GM10266 (cell line): ENCODE data around the gene EMC1.

Experiments
- DNase-seq: peaks from one replicate; pipeline ENCODE4 v3.0.0; 2012; ENCODE audit errors: extremely low spot score
- TF ChIP-seq, protein P1 (sequence below): IDR thresholded peaks from 2 replicates; pipeline ENCODE4 v1.5.1; 2012; ENCODE audit warnings: mild to moderate bottlenecking, low read depth; ENCODE audit not compliant: control insufficient read depth, insufficient read depth; ENCODE audit errors: missing control alignments

EMC1 gene

GRCh38 chr1:19206947-19207346, 44.4 kb downstream of the EMC1 start:
- TF ChIP-seq, protein P1, sequence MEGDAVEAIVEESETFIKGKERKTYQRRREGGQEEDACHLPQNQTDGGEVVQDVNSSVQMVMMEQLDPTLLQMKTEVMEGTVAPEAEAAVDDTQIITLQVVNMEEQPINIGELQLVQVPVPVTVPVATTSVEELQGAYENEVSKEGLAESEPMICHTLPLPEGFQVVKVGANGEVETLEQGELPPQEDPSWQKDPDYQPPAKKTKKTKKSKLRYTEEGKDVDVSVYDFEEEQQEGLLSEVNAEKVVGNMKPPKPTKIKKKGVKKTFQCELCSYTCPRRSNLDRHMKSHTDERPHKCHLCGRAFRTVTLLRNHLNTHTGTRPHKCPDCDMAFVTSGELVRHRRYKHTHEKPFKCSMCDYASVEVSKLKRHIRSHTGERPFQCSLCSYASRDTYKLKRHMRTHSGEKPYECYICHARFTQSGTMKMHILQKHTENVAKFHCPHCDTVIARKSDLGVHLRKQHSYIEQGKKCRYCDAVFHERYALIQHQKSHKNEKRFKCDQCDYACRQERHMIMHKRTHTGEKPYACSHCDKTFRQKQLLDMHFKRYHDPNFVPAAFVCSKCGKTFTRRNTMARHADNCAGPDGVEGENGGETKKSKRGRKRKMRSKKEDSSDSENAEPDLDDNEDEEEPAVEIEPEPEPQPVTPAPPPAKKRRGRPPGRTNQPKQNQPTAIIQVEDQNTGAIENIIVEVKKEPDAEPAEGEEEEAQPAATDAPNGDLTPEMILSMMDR = no peak
- no peak for DNase-seq

DNA sequence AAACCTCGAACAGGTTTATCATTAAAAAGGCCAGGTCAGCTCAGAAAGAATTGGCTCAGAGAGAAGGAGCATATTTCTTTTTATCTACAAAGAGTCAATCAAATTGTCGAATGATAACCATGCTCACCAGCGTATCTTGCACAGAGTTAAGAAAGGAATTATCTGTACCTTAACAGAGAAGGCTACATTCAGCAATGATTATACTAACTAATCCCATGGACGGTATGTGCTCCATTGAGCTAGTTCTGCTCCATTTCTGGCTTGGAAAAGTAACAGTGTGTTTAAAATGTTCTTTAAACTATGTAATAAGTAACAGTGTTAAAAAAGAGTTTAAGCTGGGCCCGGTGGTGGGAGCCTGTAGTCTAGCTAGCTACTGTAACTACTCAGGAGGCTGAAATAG, 45.5 kb downstream of the EMC1 start:
- DNase-seq = no peak
- TF ChIP-seq, protein P1 = no peak

- TF ChIP-seq, protein P1 = no peak
- DNase-seq = peak; percentile 49
Measured at GRCh38 chr1:19205403-19205802, 45.9 kb downstream of the EMC1 start.

DNA sequence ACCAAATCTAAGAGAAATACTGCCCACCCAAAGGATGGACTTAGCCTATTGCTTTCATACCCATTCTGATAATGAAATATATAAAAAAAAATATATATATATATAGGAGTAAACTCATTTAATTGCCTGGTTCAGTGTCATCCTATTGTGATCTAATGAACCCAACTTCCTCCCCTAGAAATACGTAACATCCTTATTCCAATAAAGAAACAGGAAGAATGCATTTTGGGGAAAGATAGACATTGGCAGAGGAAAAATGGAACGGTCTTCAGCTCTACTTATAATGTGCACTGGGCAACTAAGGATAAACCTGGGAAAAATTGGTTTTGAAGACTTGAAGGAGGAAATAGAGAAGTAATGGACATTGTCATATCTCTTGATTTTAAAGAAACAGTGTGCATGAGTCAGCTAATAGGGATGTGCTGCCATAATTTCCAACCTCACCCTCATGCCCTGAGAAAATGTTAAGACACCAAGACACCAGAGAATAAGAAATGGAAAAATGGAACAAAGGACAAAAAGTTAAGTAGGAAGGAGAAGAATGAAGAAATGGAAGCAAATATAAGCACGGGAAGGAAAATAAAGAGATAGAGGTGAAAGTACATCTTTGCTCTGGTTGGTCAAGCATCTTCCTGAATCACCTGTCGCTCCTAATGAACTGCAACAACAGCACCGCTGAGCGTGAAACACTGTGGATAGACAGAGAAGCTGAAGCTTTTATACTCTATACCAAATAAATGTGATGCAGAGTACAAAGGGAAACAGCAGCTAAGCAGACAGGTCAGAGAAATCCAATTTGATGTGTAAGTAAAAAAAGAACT, 46.7 kb downstream of the EMC1 start:
- TF ChIP-seq, protein P1 = no peak
- no peak for DNase-seq

- TF ChIP-seq, protein P1 = no peak
- no peak for DNase-seq
Measured at GRCh38 chr1:19203440-19203839, 47.9 kb downstream of the EMC1 start.

DNA sequence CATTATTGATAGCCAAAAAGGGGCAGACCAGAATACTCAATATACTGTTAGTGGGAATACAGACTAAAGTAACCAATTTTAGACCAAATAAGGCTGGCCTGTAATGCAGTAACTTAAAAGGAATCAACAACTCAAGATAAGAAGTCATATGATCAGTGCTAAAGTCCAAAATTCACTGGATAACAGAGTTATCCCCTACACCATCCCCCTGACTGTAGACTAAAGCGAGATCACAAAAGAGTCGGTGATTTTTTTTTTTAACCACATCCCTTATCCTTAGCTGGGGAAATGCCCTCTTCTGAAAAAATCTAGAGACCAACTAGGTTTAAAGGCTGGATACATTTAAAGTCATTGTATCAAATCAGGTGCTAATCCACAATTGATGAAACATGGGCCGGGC, 48.9 kb downstream of the EMC1 start:
- DNase-seq = no peak
- TF ChIP-seq, protein P1 = no peak

- DNase-seq = no peak
- TF ChIP-seq, protein P1 = no peak
Measured at GRCh38 chr1:19199969-19200604, 51.2 kb downstream of the EMC1 start.
